SK-N-SH (cell line): ENCODE data around the gene USP31.

Experiments
- CTCF ChIP-seq: fragments of 200-600 bp; sonication (generic); IDR thresholded peaks from 2 replicates; pipeline ENCODE4 v1.6.1; 2017; ENCODE audit warnings: antibody characterized with exemption, mild to moderate bottlenecking, moderate library complexity
- EZH2phosphoT487 ChIP-seq: fragments of 200-600 bp; sonication (generic); IDR thresholded peaks from 2 replicates; pipeline ENCODE4 v1.6.1; 2017; ENCODE audit warnings: low read depth, mixed run types, mild to moderate bottlenecking, antibody characterized with exemption, moderate library complexity, borderline replicate concordance
- FOXM1 ChIP-seq: IDR thresholded peaks from 2 replicates; pipeline ENCODE4 v1.4.0; 2012; ENCODE audit warnings: low read depth, mild to moderate bottlenecking
- GABPA ChIP-seq: IDR thresholded peaks from 2 replicates; pipeline ENCODE4 v1.4.0; 2012; ENCODE audit warnings: low read depth, mild to moderate bottlenecking
- MAX ChIP-seq: IDR thresholded peaks from 2 replicates; pipeline ENCODE4 v1.4.0; 2012; ENCODE audit warnings: low read depth
- MEF2A ChIP-seq: IDR thresholded peaks from 2 replicates; pipeline ENCODE4 v1.4.0; 2012; ENCODE audit warnings: low read depth, borderline replicate concordance
- POLR2AphosphoS5 ChIP-seq: IDR thresholded peaks from 2 replicates; pipeline ENCODE4 v1.6.1; 2012; ENCODE audit warnings: low read depth, low read length
- RAD21 ChIP-seq: IDR thresholded peaks from 2 replicates; pipeline ENCODE4 v1.6.1; 2012; ENCODE audit warnings: mild to moderate bottlenecking, low read length
- REST ChIP-seq: IDR thresholded peaks from 2 replicates; pipeline ENCODE4 v1.6.1; 2012; ENCODE audit warnings: mild to moderate bottlenecking, low read depth, low read length, moderate library complexity
- RFX5 ChIP-seq: IDR thresholded peaks from 2 replicates; pipeline ENCODE4 v1.6.1; 2012; ENCODE audit warnings: mild to moderate bottlenecking, improper control_type of control experiment, low read length
- TAF1 ChIP-seq: IDR thresholded peaks from 2 replicates; pipeline ENCODE4 v1.6.1; 2012; ENCODE audit warnings: low read depth, mild to moderate bottlenecking, low read length, moderate library complexity, borderline replicate concordance
- TEAD4 ChIP-seq: IDR thresholded peaks from 2 replicates; pipeline ENCODE4 v1.4.0; 2012; ENCODE audit warnings: mild to moderate bottlenecking, borderline replicate concordance; ENCODE audit not compliant: insufficient read depth

- TF ChIP-seq FOXM1 (no peak), EZH2phosphoT487 (no peak), CTCF (no peak), REST (no peak), GABPA (no peak), MAX (no peak), RAD21 (no peak), RFX5 (no peak), POLR2AphosphoS5 (no peak), TEAD4 (no peak), MEF2A (no peak), TAF1 (no peak)
Measured at GRCh38 chr16:23187341-23187740, 38.1 kb upstream of the USP31 start.
